ENCODE data around the gene MAMDC2.

MAMDC2 gene

DNA sequence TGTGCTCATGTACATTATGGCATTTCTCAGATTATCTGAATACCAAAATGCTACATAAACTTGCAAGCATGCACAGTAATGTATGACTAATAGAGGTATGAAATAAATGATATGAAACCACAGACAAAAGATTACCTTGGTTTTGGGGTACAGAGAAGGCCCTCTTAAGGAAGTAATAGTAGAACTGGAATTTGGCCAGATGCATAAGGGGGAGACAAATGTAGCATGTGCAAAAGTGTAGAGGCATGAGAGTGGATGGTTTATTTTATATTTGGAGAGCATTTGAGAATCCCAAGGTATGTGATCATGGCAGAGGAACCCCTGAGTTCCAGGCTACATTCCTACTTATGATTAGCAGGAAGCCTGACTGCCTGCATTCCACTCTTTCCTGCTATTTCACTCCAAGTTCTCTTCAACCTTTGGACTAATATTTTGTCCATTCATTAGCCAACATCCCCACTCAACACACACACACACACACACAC, 74.2 kb downstream of the MAMDC2 start:
- H3K9ac ChIP-seq (ENCODE audit: low read depth, low read length, poor library complexity) = no peak overlapping the region
- no peak overlapping the region for H3K14ac ChIP-seq (ENCODE audit: low read length)
- no peak overlapping the region for H3K4me2 ChIP-seq (ENCODE audit: insufficient read depth, low read length, poor library complexity, severe bottlenecking)
- H2AFZ ChIP-seq (ENCODE audit: low read length) = no peak overlapping the region
- H2BK120ac ChIP-seq (ENCODE audit: low read depth, low read length) = no peak overlapping the region
- no peak for DNase-seq (ENCODE audit: low spot score)
- peaks cover 0 to 5% of the 10 kb centered on the region in 2 donors for H3K36me3 ChIP-seq (replicated peaks in 1 of 2; ENCODE audit: control insufficient read depth in 2 of 2, insufficient read depth in 2 of 2, low read length in 2 of 2)
- H3K4me1 ChIP-seq (ENCODE audit: control insufficient read depth in 2 of 2, insufficient read depth in 1 of 2, low read depth in 1 of 2, low read length in 2 of 2) = no peaks in the 10 kb centered on the region
- H4K91ac ChIP-seq (ENCODE audit: low read depth, low read length, poor library complexity) = no peak overlapping the region
- H4K8ac ChIP-seq (ENCODE audit: low read depth, low read length) = no peak overlapping the region
- no peak overlapping the region for H2AK5ac ChIP-seq (ENCODE audit: low read depth, low read length)
- no peak overlapping the region for H2BK5ac ChIP-seq (ENCODE audit: low read length)
- no peaks in the 10 kb centered on the region for H3K79me1 ChIP-seq (ENCODE audit: low read depth, low read length)
- no peak overlapping the region for H3K4ac ChIP-seq (ENCODE audit: low read length)
- no peak overlapping the region for H3K23ac ChIP-seq (ENCODE audit: low read depth, low read length, poor library complexity)
- no peak overlapping the region for H3K4me3 ChIP-seq (ENCODE audit: low read length in 2 of 2)
- H3K27me3 ChIP-seq (ENCODE audit: control insufficient read depth in 3 of 3, insufficient read depth in 3 of 3, low read depth in 1 of 3, low read length in 3 of 3) = no peaks in the 10 kb centered on the region
- no peak overlapping the region for H3K27ac ChIP-seq (replicated peaks; ENCODE audit: low read length)
- no peak overlapping the region for H2BK12ac ChIP-seq (ENCODE audit: low read length)
- no peak overlapping the region for H3K18ac ChIP-seq (ENCODE audit: low read length)
- no peaks in the 10 kb centered on the region for H3K9me3 ChIP-seq (replicated peaks in 1 of 2; ENCODE audit: control insufficient read depth in 2 of 2, insufficient read depth in 1 of 2, low read depth in 1 of 2, low read length in 2 of 2)
- no peak overlapping the region for H2BK15ac ChIP-seq (ENCODE audit: low read length)

DNA sequence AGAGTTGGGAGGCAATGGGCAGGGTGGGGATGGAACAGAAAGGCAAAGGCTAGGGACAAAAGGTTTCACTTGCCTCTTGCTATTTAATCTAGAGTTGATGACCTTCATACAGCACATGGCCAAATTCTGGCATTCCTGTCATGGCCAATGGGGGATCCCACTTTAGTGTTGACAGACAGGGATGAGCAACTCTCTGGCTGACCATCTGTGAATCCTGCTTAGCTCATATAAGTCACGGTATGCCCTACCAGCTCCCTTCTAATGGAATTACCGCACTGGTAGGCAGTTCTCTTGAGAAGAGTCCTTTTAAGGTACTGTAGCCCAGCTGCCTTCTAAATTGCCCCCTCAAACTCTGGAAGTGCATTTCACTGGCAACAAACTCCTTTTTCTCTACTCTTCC, 76.1 kb downstream of the MAMDC2 start:
- no peak overlapping the region for H2AK5ac ChIP-seq (ENCODE audit: low read depth, low read length)
- no peak overlapping the region for H2BK15ac ChIP-seq (ENCODE audit: low read length)
- H3K4ac ChIP-seq (ENCODE audit: low read length) = no peak overlapping the region
- no peak overlapping the region for H3K4me2 ChIP-seq (ENCODE audit: insufficient read depth, low read length, poor library complexity, severe bottlenecking)
- no peak overlapping the region for H4K91ac ChIP-seq (ENCODE audit: low read depth, low read length, poor library complexity)
- no peak overlapping the region for H2BK5ac ChIP-seq (ENCODE audit: low read length)
- no CpG with 5 or more reads among the region's 2 CpGs for WGBS, 2 donors (ENCODE audit: extremely low coverage in 2 of 2, insufficient read length in 2 of 2, insufficient replicate concordance in 1 of 2)
- H3K14ac ChIP-seq (ENCODE audit: low read length) = no peak overlapping the region
- H3K23ac ChIP-seq (ENCODE audit: low read depth, low read length, poor library complexity) = no peak overlapping the region
- no peak overlapping the region for H3K9ac ChIP-seq (ENCODE audit: low read depth, low read length, poor library complexity)
- H4K8ac ChIP-seq (ENCODE audit: low read depth, low read length) = no peak overlapping the region
- H3K9me3 ChIP-seq (replicated peaks in 1 of 2; ENCODE audit: control insufficient read depth in 2 of 2, insufficient read depth in 1 of 2, low read depth in 1 of 2, low read length in 2 of 2) = no peaks in the 10 kb centered on the region
- peaks cover 0 to 7% of the 10 kb centered on the region in 2 donors for H3K36me3 ChIP-seq (replicated peaks in 1 of 2; ENCODE audit: control insufficient read depth in 2 of 2, insufficient read depth in 2 of 2, low read length in 2 of 2)
- H3K4me3 ChIP-seq (ENCODE audit: low read length in 2 of 2) = no peak overlapping the region
- no peak overlapping the region for H3K18ac ChIP-seq (ENCODE audit: low read length)
- no peaks in the 10 kb centered on the region for H3K4me1 ChIP-seq (ENCODE audit: control insufficient read depth in 2 of 2, insufficient read depth in 1 of 2, low read depth in 1 of 2, low read length in 2 of 2)
- no peak overlapping the region for H2BK12ac ChIP-seq (ENCODE audit: low read length)
- no peak overlapping the region for H2AFZ ChIP-seq (ENCODE audit: low read length)
- no peak for DNase-seq (ENCODE audit: low spot score)
- H3K27ac ChIP-seq (replicated peaks; ENCODE audit: low read length) = no peak overlapping the region
- no peaks in the 10 kb centered on the region for H3K27me3 ChIP-seq (ENCODE audit: control insufficient read depth in 3 of 3, insufficient read depth in 3 of 3, low read depth in 1 of 3, low read length in 3 of 3)
- H2BK120ac ChIP-seq (ENCODE audit: low read depth, low read length) = no peak overlapping the region
- no peaks in the 10 kb centered on the region for H3K79me1 ChIP-seq (ENCODE audit: low read depth, low read length)

DNA sequence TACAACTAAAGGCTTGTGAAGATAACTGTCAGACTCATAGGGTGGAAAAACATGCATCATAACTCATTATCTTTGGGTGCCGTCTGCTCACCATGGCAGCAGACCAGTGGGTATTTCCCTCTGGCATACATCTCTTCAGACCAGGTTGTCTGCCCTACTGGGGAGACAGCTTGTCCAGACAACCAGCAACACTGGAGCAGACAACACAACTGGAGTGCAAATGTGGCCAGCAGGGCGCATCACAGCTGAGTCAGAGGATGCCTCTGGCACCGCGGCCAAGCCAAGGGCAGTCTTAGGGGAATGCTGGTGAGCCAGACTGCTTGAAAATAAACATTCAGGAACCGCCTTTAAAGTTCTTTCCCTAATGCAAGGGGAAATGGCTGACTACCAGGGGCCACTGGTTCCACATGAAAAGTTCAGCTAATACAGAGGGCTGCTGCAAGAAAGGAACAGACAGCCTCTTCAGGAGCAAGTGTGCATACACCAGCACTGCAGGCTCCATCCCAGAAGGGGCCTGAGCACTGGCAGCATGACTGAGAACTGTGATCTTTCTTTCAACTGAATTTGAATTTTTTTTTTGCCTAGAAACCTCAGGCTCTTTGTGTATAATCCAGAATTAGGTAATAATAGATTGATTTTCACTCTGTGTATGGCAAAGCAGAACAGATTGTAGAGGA, 77.3 kb downstream of the MAMDC2 start:
- no peak overlapping the region for H2BK5ac ChIP-seq (ENCODE audit: low read length)
- no peak overlapping the region for H3K18ac ChIP-seq (ENCODE audit: low read length)
- H2BK120ac ChIP-seq (ENCODE audit: low read depth, low read length) = no peak overlapping the region
- no peak overlapping the region for H3K4me3 ChIP-seq (ENCODE audit: low read length in 2 of 2)
- H3K4me2 ChIP-seq (ENCODE audit: insufficient read depth, low read length, poor library complexity, severe bottlenecking) = no peak overlapping the region
- no peak overlapping the region for H2AK5ac ChIP-seq (ENCODE audit: low read depth, low read length)
- H3K9me3 ChIP-seq (replicated peaks in 1 of 2; ENCODE audit: control insufficient read depth in 2 of 2, insufficient read depth in 1 of 2, low read depth in 1 of 2, low read length in 2 of 2) = no peaks in the 10 kb centered on the region
- H3K14ac ChIP-seq (ENCODE audit: low read length) = no peak overlapping the region
- H3K36me3 ChIP-seq (replicated peaks in 1 of 2; ENCODE audit: control insufficient read depth in 2 of 2, insufficient read depth in 2 of 2, low read length in 2 of 2) = peaks cover 0 to 7% of the 10 kb centered on the region in 2 donors
- no peak overlapping the region for H4K8ac ChIP-seq (ENCODE audit: low read depth, low read length)
- WGBS, 2 donors (ENCODE audit: extremely low coverage in 2 of 2, insufficient read length in 2 of 2, insufficient replicate concordance in 1 of 2) = no CpG with 5 or more reads among the region's 5 CpGs
- no peak for DNase-seq (ENCODE audit: low spot score)
- H2BK15ac ChIP-seq (ENCODE audit: low read length) = no peak overlapping the region
- H3K27ac ChIP-seq (replicated peaks; ENCODE audit: low read length) = no peak overlapping the region
- H3K79me1 ChIP-seq (ENCODE audit: low read depth, low read length) = no peaks in the 10 kb centered on the region
- no peak overlapping the region for H2AFZ ChIP-seq (ENCODE audit: low read length)
- no peaks in the 10 kb centered on the region for H3K27me3 ChIP-seq (ENCODE audit: control insufficient read depth in 3 of 3, insufficient read depth in 3 of 3, low read depth in 1 of 3, low read length in 3 of 3)
- H3K9ac ChIP-seq (ENCODE audit: low read depth, low read length, poor library complexity) = no peak overlapping the region
- no peak overlapping the region for H4K91ac ChIP-seq (ENCODE audit: low read depth, low read length, poor library complexity)
- no peak overlapping the region for H3K4ac ChIP-seq (ENCODE audit: low read length)
- no peak overlapping the region for H2BK12ac ChIP-seq (ENCODE audit: low read length)
- H3K4me1 ChIP-seq (ENCODE audit: control insufficient read depth in 2 of 2, insufficient read depth in 1 of 2, low read depth in 1 of 2, low read length in 2 of 2) = no peaks in the 10 kb centered on the region
- H3K23ac ChIP-seq (ENCODE audit: low read depth, low read length, poor library complexity) = no peak overlapping the region

DNA sequence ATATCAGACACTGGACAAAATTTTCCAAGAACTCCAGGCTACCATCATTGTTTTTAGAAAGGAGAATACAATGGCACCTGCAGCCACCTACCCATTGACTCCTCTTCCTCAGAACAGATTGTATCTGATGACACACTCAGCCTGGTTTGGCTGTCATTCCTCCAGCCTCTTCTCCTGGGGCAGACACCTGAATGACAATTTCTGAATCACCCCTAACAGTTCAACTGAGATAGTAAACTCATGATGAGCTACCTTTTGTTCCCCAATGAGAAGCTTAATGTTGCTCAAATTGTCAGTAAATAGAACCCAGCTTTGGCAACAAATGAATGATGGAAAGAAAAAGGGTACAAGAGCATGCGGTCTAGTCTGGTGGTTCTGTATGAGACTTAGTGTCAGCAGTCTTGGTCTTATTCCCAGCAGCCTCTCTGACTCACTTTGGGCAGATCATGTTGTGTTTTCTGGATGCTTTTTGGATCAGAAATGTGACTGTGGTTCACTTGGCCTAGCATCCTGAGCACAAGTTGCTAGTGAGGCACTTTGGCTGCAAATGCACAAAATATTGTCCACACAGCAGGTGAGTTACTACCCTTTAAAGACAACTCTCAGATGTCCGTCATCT, 78.3 kb downstream of the MAMDC2 start:
- Histone ChIP-seq H4K91ac (ENCODE audit: low read depth, low read length, poor library complexity) (no peak overlapping the region), H3K18ac (ENCODE audit: low read length) (no peak overlapping the region), H3K4ac (ENCODE audit: low read length) (no peak overlapping the region), H3K14ac (ENCODE audit: low read length) (no peak overlapping the region), H3K79me1 (ENCODE audit: low read depth, low read length) (no peaks in the 10 kb centered on the region), H3K23ac (ENCODE audit: low read depth, low read length, poor library complexity) (no peak overlapping the region), H3K27me3 (ENCODE audit: control insufficient read depth in 3 of 3, insufficient read depth in 3 of 3, low read depth in 1 of 3, low read length in 3 of 3) (no peaks in the 10 kb centered on the region), H3K9ac (ENCODE audit: low read depth, low read length, poor library complexity) (no peak overlapping the region), H3K27ac (replicated peaks; ENCODE audit: low read length) (no peak overlapping the region), H3K4me3 (ENCODE audit: low read length in 2 of 2) (no peak overlapping the region), H2AK5ac (ENCODE audit: low read depth, low read length) (no peak overlapping the region), H4K8ac (ENCODE audit: low read depth, low read length) (no peak overlapping the region), H2BK12ac (ENCODE audit: low read length) (no peak overlapping the region), H2BK15ac (ENCODE audit: low read length) (no peak overlapping the region), H2AFZ (ENCODE audit: low read length) (no peak overlapping the region), H3K9me3 (replicated peaks in 1 of 2; ENCODE audit: control insufficient read depth in 2 of 2, insufficient read depth in 1 of 2, low read depth in 1 of 2, low read length in 2 of 2) (no peaks in the 10 kb centered on the region), H3K36me3 (replicated peaks in 1 of 2; ENCODE audit: control insufficient read depth in 2 of 2, insufficient read depth in 2 of 2, low read length in 2 of 2) (peaks cover 0 to 11% of the 10 kb centered on the region in 2 donors), H2BK5ac (ENCODE audit: low read length) (no peak overlapping the region), H2BK120ac (ENCODE audit: low read depth, low read length) (no peak overlapping the region), H3K4me2 (ENCODE audit: insufficient read depth, low read length, poor library complexity, severe bottlenecking) (no peak overlapping the region), H3K4me1 (ENCODE audit: control insufficient read depth in 2 of 2, insufficient read depth in 1 of 2, low read depth in 1 of 2, low read length in 2 of 2) (no peaks in the 10 kb centered on the region)
- WGBS, 2 donors (ENCODE audit: extremely low coverage in 2 of 2, insufficient read length in 2 of 2, insufficient replicate concordance in 1 of 2) = no CpG with 5 or more reads among the region's 2 CpGs
- DNase-seq (ENCODE audit: low spot score) = no peak
